DND-41 (cell line): ENCODE data around the gene PLEK2.

Experiments
- ATAC-seq: fragments of 200-7000 bp; cut with Tn5 transposase; 3 replicates; pipeline ENCODE4 v1.9.1; 2021; ENCODE audit warnings: low read depth; ENCODE audit not compliant: insufficient read depth
- DNase-seq: peaks from one replicate; pipeline ENCODE4 v3.0.0-alpha.2; 2020
- H2AFZ ChIP-seq: 2 replicates; pipeline ENCODE4 v1.6.0; 2012; ENCODE audit warnings: low read depth, low read length
- H3K27ac ChIP-seq: 2 replicates; pipeline ENCODE4 v1.5.1; 2012; ENCODE audit warnings: low read length, inconsistent platforms
- H3K27me3 ChIP-seq: fragments of 200-600 bp; sonication (generic); 2 replicates; pipeline ENCODE4 v1.6.0; 2012; ENCODE audit warnings: low read length, mild to moderate bottlenecking, inconsistent platforms; ENCODE audit not compliant: insufficient read depth, poor library complexity
- H3K36me3 ChIP-seq: 2 replicates; pipeline ENCODE4 v1.5.1; 2012; ENCODE audit warnings: low read length, inconsistent platforms; ENCODE audit not compliant: insufficient read depth
- H3K4me1 ChIP-seq: 2 replicates; pipeline ENCODE4 v1.5.1; 2012; ENCODE audit warnings: mild to moderate bottlenecking, low read length; ENCODE audit not compliant: insufficient read depth
- H3K4me2 ChIP-seq: 2 replicates; pipeline ENCODE4 v1.6.0; 2012; ENCODE audit warnings: mild to moderate bottlenecking, moderate library complexity, low read length, inconsistent platforms; ENCODE audit not compliant: insufficient read depth
- H3K4me3 ChIP-seq, 2 experiments: fragments of 200-600 bp in 1 of 2; shearing (Covaris generic) in 1 of 2; 2 replicates each; pipeline ENCODE4 v1.5.1; 2012 to 2016; ENCODE audit warnings: inconsistent platforms in 2 of 2, low read length in 2 of 2, mild to moderate bottlenecking in 2 of 2, low read depth in 1 of 2, moderate library complexity in 1 of 2
- H3K79me2 ChIP-seq: 2 replicates; pipeline ENCODE4 v1.6.0; 2012; ENCODE audit warnings: low read length, inconsistent platforms; ENCODE audit not compliant: insufficient read depth
- H3K9ac ChIP-seq: 2 replicates; pipeline ENCODE4 v1.6.0; 2012; ENCODE audit warnings: low read depth, mild to moderate bottlenecking, inconsistent platforms, low read length, moderate library complexity
- H3K9me3 ChIP-seq: 2 replicates; pipeline ENCODE4 v1.5.1; 2012; ENCODE audit warnings: low read length, moderate library complexity, mild to moderate bottlenecking, inconsistent platforms; ENCODE audit not compliant: insufficient read depth, severe bottlenecking
- H4K20me1 ChIP-seq: 2 replicates; pipeline ENCODE4 v1.6.0; 2012; ENCODE audit warnings: low read length; ENCODE audit not compliant: insufficient read depth
- CTCF ChIP-seq: IDR thresholded peaks from 2 replicates; pipeline ENCODE4 v1.5.1; 2012; ENCODE audit warnings: borderline replicate concordance, low read length, moderate library complexity, mild to moderate bottlenecking; ENCODE audit not compliant: poor library complexity, severe bottlenecking; ENCODE audit errors: extremely low read depth
- EZH2 ChIP-seq: IDR thresholded peaks from 3 replicates; pipeline ENCODE4 v1.6.1; 2012; ENCODE audit warnings: borderline replicate concordance, low read depth, mild to moderate bottlenecking, moderate library complexity, low read length, inconsistent platforms; ENCODE audit not compliant: severe bottlenecking

PLEK2 gene

GRCh38 chr14:67435603-67436002 lies 23.6 kb upstream of the PLEK2 start:
- TF ChIP-seq EZH2, result no peak
- no peak for TF ChIP-seq CTCF
- Histone ChIP-seq H3K4me1 (no peaks in the 10 kb centered on the region), H3K36me3 (no peaks in the 10 kb centered on the region), H3K9me3 (no peaks in the 10 kb centered on the region), H2AFZ (no peak overlapping the region), H3K27ac (no peak overlapping the region), H3K9ac (no peak overlapping the region), H3K27me3 (peaks cover 10% of the 10 kb centered on the region), H4K20me1 (no peaks in the 10 kb centered on the region), H3K4me3 (no peak overlapping the region), H3K79me2 (no peaks in the 10 kb centered on the region), H3K4me2 (no peak overlapping the region)
- ATAC-seq, result no peak
- no peak for DNase-seq

- DNase-seq, result no peak
- no peaks in the 10 kb centered on the region for H4K20me1 ChIP-seq
- H2AFZ ChIP-seq, result no peak overlapping the region
Observed at GRCh38 chr14:67432050-67432564, 20.1 kb upstream of the PLEK2 start.

GRCh38 chr14:67429510-67430205 lies 17.7 kb upstream of the PLEK2 start:
- H3K9me3 ChIP-seq, result no peaks in the 10 kb centered on the region
- TF ChIP-seq EZH2 (no peak), CTCF (no peak)
- peaks cover 3% of the 10 kb centered on the region for H3K4me1 ChIP-seq
- H3K27me3 ChIP-seq, result peaks cover 10% of the 10 kb centered on the region
- ATAC-seq, result no peak
- H4K20me1 ChIP-seq, result no peaks in the 10 kb centered on the region
- no peaks in the 10 kb centered on the region for H3K36me3 ChIP-seq
- no peak overlapping the region for H3K9ac ChIP-seq
- H3K79me2 ChIP-seq, result no peaks in the 10 kb centered on the region
- H3K27ac ChIP-seq, result no peak overlapping the region
- no peak overlapping the region for H3K4me3 ChIP-seq
- no peak overlapping the region for H2AFZ ChIP-seq
- DNase-seq, result no peak
- H3K4me2 ChIP-seq, result no peak overlapping the region

More at GRCh38 chr14:67432050-67432564, 20.1 kb upstream of the PLEK2 start:
- Histone ChIP-seq H3K4me2 (no peak overlapping the region), H3K9ac (no peak overlapping the region), H3K36me3 (no peaks in the 10 kb centered on the region), H3K27ac (no peak overlapping the region), H3K9me3 (no peaks in the 10 kb centered on the region), H3K4me1 (peaks cover 3% of the 10 kb centered on the region), H3K27me3 (peaks cover 13% of the 10 kb centered on the region), H3K79me2 (no peaks in the 10 kb centered on the region), H3K4me3 (no peak overlapping the region)
- no peak for ATAC-seq
- TF ChIP-seq CTCF, result no peak
- TF ChIP-seq EZH2, result no peak
